HG02610 (cell line): ENCODE measurements around the gene FAF1.

ENCODE experiments used
- ATAC-seq: cut with Tn5 transposase; IDR thresholded peaks from one replicate; pipeline ENCODE4 v1.9.1; 2021; ENCODE audit warnings: mild to moderate bottlenecking, moderate library complexity; ENCODE audit not compliant: unreplicated experiment

Gene FAF1

GRCh38 chr1:50658459-50659076 lies 301.5 kb downstream of the FAF1 start:
- no peak for ATAC-seq

- ATAC-seq: no peak
Measured at GRCh38 chr1:50656931-50657330, 303.1 kb downstream of the FAF1 start.

GRCh38 chr1:50651476-50652263 lies 308.4 kb downstream of the FAF1 start:
- ATAC-seq: no peak

- no peak for ATAC-seq
Measured at GRCh38 chr1:50646526-50646925, 313.5 kb downstream of the FAF1 start.

- ATAC-seq: no peak
Measured at GRCh38 chr1:50645139-50645538, 314.9 kb downstream of the FAF1 start.

GRCh38 chr1:50644447-50645105 lies 315.5 kb downstream of the FAF1 start:
- ATAC-seq: no peak

- ATAC-seq: no peak
Measured at GRCh38 chr1:50637460-50637859, 322.6 kb downstream of the FAF1 start.

- ATAC-seq: no peak
Measured at GRCh38 chr1:50634251-50634650, 325.8 kb downstream of the FAF1 start.

GRCh38 chr1:50633465-50633864 lies 326.6 kb downstream of the FAF1 start:
- ATAC-seq: no peak

- ATAC-seq: no peak
Measured at GRCh38 chr1:50631161-50631560, 328.9 kb downstream of the FAF1 start.

GRCh38 chr1:50622259-50622658 lies 337.8 kb downstream of the FAF1 start:
- ATAC-seq: no peak

GRCh38 chr1:50620680-50621329 lies 339.3 kb downstream of the FAF1 start:
- no peak for ATAC-seq

- no peak for ATAC-seq
Measured at GRCh38 chr1:50615036-50615750, 344.9 kb downstream of the FAF1 start.

- ATAC-seq: no peak
Measured at GRCh38 chr1:50611675-50612074, 348.4 kb downstream of the FAF1 start.

GRCh38 chr1:50610563-50610962 lies 349.5 kb downstream of the FAF1 start:
- peak; percentile 65 for ATAC-seq

- ATAC-seq: no peak
Measured at GRCh38 chr1:50609508-50609907, 350.6 kb downstream of the FAF1 start.

- no peak for ATAC-seq
Measured at GRCh38 chr1:50605186-50605875, 354.7 kb downstream of the FAF1 start.

GRCh38 chr1:50604580-50604979 lies 355.5 kb downstream of the FAF1 start:
- no peak for ATAC-seq

- peak; percentile 78 for ATAC-seq
Measured at GRCh38 chr1:50603274-50604271, 356.5 kb downstream of the FAF1 start.
